Stimulated activated CD4-positive, alpha-beta T cell treated with anti-CD3 and anti-CD28 coated beads, Interleukin-1b, Interleukin-23, amount 100 ng/mL, for 24 hours (primary cell): ENCODE results near the gene TMEM117.

ENCODE experiments used
- DNase-seq, 4 experiments: peaks; one replicate each; pipeline ENCODE4 v3.0.0-alpha.2; 2020; ENCODE audit warnings: low read depth in 4 of 4, low spot score in 1 of 4

TMEM117 gene

DNA sequence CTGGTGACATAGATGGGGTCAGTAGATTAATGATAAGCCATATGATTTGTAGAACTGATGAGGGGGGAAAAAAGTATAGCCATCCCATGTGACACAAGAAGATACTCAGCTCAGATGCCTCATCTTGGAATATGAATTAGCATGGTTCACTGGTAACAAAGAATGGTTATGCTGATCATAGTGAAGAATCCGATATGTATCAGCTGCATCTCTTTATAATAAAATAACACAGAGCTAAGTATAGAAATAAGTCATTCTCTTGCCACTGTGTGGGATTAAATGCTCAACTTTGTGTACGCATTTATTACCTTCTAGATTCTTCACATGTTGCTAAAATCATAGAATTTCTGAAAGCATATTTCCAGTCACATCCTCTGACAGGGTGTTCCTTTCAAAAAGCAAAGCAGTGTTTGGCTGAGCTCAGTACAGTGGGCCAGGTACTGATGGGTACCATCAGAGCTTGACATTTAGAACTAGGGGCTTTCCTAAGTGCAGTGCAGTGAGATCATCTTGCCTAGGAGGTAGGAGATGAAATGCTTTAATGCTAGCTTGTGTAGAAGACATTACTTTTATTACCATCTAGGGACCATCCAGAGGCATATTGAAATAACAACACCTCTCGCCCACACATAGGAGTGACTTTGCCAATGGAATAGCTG lies 256.2 kb downstream of the TMEM117 start:
- DNase-seq: no peak

DNA sequence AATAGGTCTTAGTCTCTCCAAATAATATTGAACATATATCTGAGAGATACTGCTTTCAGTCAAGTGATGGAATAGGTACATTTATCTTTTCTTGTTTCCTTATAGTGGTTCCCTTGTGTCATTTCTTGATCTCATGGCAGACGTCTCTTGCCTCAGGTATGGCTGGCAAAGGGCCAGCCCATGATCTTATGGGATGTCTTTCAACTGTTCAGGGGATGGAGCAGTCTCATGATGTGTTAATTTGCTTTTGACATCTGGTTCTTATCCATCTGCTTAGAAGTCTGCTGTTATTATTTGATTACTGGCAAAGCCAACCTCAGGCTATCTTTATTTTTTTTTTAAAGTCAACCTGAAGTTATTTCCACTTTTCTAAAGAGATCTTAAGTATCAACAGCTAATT lies 262.9 kb downstream of the TMEM117 start:
- no peak for DNase-seq

- no peak for DNase-seq
These were observed 263.6 kb downstream of the TMEM117 start for GRCh38 chr12:44099486-44099885.

GRCh38 chr12:44100264-44100663 lies 264.4 kb downstream of the TMEM117 start:
- DNase-seq: no peak

DNA sequence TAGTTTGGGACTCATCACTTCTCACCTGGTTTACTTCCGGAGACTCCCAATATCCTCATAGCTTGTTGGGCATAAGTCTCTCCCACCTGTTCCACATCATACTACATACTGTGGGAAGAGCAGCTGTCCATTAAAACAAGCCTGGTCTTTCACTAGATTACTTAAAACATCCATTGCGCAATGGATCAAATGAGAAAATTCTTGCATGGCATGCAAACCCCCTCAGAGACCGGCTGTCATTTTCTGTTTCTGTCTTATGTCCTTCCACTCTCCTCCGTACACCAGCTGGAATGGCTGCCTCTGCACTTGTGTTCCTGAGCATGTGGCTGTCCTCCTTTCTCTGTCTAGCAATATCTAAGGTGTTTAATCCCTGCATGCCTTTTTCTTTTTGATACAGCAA lies 265.6 kb downstream of the TMEM117 start:
- DNase-seq: no peak

DNA sequence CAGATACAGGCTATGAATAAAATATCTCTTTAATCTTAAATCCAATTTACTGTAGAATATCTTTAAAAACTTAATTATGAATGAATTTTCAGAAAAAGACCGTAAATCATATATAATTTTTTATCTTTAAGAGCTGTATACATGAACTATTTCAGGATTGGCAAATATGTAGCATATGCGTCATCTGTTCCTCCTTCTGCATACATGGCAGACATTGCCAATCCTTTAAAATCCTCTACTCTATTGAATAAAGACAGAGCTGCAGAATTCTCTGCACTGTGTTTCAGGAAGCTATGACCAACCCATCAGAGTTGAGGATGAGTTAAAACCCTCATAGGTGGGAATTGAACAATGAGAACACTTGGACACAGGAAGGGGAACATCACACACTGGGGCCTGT lies 279.0 kb downstream of the TMEM117 start:
- no peak for DNase-seq

DNA sequence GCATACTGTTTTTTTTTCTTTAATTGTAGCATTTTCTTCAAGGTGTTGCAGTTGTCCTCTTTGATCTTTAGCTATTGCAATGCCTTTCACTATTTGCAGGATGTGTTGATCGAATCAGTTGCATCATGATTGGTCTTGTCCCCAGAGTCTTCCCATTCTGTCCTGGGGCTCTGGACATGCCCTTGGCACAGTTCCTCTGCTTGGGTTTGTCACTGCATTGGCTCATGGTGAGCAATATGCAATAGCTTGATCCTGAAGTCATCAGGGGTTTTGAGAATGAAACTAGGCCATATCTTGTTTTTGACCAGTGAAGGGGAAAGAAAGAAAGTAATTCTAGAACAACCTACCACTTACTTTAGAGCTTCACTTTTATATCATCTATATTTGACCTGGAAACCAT lies 281.5 kb downstream of the TMEM117 start:
- DNase-seq: no peak

DNA sequence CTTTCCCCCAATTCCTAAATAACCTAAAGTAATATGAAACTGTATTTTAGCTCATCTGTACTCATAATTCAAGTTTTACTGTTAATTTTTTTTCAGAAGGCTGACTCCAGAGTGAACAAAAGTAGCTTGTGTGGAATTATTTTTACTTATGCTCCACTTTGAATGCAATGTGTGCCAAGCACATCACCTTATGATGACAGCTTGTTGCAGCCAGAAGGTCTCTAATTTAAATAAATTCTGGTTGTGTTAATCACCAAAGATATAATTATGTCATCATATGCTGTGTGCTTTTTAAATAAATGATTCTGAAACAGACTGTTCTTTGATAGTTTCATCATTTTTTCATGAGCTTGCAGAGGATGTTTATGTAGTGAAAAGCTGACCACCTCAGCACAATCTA lies 283.1 kb downstream of the TMEM117 start:
- DNase-seq: no peak

GRCh38 chr12:44126806-44127205 lies 290.9 kb downstream of the TMEM117 start:
- no peak for DNase-seq

DNA sequence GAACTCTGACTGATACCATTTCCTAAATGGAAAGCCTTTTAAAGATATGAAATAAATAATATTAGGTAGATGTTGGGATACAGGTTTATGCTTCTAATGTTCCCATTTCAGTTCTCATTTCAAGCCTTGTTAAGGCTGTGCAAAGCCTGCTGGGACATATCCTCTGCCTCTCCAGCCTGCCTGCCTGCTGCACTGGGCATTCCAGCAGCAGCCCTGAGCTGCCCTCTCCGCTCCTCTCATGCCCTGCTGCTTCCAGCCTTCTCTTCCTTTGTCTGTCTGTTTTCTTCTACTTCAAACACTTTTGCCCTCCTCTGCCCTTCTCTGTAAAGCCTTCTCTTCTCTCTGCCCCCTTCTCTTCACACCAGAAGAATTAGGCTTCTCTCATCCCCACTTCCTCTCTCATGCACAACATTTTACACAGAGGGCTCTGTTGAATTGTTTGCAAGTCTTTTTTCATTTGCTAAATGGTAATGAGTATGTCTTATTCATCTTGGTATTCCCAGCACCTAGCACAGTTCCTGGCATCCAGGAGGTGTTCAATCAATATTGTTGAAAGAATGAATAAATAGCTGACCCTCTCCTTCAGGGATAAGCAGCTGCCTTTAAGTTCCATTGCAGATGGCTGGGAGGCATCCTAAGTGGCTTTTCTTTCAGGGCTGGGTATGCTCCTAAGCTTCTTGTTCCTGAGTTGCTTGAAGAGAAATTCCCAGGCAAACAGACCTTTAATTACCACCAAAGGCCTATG lies 292.3 kb downstream of the TMEM117 start:
- no peak for DNase-seq

GRCh38 chr12:44143175-44143574 lies 307.3 kb downstream of the TMEM117 start:
- DNase-seq: no peak

DNA sequence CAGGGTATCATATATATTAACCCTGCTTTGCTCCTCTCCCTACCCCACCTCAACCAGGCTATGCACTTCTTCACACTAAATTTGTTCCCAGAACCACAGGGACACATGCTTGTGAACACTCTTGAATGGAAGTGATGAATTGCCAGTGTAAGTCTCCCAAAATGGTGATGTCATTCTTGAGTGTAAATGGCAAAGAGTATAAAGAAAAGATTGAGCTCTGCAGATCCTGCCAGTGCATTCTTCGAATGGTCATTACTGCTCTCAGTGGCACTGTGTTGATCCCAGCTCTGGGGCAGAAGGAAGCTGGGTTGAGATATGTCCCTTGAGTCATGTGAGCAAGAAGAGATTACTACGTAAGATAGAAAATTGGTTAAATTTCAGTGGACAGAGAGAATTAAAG lies 313.1 kb downstream of the TMEM117 start:
- no peak for DNase-seq

- no peak for DNase-seq
These were observed 318.2 kb downstream of the TMEM117 start for GRCh38 chr12:44154128-44154527.

- DNase-seq: no peak
These were observed 319.5 kb downstream of the TMEM117 start for GRCh38 chr12:44155358-44155757.

- DNase-seq: no peak
These were observed 321.5 kb downstream of the TMEM117 start for GRCh38 chr12:44157359-44157758.

- no peak for DNase-seq
These were observed 322.9 kb downstream of the TMEM117 start for GRCh38 chr12:44158746-44159145.

DNA sequence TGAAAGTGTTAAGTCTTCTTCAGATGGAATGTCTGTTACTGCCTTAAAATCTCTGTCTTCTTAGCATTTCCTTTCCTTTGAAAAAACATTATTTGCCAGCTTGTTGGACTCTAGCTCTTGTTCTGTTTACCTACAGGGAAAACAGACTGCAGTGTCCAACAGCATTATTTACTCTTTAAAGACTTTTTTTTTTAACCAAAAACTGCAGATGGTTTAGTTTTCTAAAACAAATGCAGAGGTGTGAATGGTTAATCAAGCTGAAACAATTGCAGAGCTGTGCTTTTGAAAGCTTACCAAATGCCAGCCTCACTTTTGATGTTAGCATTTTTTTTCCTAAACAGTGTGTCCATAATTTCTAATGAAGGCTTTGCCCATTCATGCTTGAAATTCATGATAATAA lies 323.3 kb downstream of the TMEM117 start:
- no peak for DNase-seq

DNA sequence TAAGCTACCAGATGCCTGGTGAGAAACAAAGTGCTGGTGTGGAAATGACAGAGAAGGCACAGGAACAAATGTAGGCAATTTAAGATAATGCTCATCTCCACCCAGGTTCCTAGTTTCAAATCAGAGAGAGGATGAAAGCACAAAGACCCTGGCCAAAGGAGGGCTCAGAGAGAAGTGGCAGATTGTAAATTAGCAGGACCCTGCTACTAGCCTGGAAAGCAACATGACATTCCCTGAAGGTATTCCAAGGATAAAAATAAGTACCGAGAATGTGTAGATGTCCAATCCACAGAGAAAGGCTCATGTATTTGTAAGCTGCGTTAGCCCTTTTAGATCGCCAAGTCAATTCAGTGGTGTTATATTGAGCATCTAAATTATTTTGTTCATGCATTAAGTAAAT lies 324.0 kb downstream of the TMEM117 start:
- no peak for DNase-seq

DNA sequence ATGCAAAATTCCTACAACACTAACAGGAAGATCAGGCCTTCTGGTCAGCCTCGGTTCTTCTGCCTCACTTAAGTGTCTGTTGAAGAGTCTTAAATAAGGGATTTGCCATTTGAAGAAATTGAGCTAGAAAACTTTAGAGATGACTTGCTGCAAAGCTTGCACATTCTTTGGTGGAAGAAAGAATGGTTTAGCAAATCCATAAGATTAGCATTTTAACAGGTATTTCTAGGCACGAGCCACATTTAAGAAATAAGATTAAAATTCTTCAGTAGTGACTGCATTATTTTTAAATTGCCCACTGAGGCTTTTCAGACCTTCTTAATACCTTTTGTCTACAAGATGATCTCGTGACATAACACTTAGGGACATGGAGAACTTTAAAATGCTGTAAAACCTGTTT lies 327.1 kb downstream of the TMEM117 start:
- DNase-seq: no peak

GRCh38 chr12:44174053-44174452 lies 338.2 kb downstream of the TMEM117 start:
- no peak for DNase-seq

GRCh38 chr12:44184499-44185206 lies 348.8 kb downstream of the TMEM117 start:
- DNase-seq: no peak

DNA sequence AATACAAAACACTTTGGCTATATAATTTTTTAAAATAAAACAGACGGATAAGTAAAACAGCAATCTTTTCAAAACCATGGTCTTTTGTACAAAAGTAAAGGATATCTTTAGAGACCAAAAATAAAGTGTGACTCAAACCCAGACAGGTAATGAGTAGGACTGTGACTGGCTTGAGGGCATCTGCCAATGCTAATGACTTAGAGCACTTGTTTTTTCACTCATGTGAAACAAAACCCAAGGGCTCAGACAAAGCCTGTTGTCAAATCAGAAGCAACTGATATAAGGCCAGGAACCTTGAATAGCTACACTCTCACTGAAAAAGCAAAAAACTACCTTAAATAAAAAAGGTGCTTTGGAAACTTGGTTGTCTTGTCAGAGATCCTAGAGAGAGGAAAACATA lies 357.4 kb downstream of the TMEM117 start:
- no peak for DNase-seq
